Airway epithelial cell (primary cell): ENCODE results near the gene TOGARAM1. TPM values are rescaled to one million over a fixed set of nuclear protein-coding genes. Genes with fewer than 3 reads are reported as not detected.

Source experiments
- total RNA-seq: library from RNA; depleted of rRNA; stranded (reverse); fragments of >200 nt; gene quantifications from 2 replicates; pipeline ENCODE4 v1.2.3, GENCODE V29; 2015

TOGARAM1 gene, protein sequence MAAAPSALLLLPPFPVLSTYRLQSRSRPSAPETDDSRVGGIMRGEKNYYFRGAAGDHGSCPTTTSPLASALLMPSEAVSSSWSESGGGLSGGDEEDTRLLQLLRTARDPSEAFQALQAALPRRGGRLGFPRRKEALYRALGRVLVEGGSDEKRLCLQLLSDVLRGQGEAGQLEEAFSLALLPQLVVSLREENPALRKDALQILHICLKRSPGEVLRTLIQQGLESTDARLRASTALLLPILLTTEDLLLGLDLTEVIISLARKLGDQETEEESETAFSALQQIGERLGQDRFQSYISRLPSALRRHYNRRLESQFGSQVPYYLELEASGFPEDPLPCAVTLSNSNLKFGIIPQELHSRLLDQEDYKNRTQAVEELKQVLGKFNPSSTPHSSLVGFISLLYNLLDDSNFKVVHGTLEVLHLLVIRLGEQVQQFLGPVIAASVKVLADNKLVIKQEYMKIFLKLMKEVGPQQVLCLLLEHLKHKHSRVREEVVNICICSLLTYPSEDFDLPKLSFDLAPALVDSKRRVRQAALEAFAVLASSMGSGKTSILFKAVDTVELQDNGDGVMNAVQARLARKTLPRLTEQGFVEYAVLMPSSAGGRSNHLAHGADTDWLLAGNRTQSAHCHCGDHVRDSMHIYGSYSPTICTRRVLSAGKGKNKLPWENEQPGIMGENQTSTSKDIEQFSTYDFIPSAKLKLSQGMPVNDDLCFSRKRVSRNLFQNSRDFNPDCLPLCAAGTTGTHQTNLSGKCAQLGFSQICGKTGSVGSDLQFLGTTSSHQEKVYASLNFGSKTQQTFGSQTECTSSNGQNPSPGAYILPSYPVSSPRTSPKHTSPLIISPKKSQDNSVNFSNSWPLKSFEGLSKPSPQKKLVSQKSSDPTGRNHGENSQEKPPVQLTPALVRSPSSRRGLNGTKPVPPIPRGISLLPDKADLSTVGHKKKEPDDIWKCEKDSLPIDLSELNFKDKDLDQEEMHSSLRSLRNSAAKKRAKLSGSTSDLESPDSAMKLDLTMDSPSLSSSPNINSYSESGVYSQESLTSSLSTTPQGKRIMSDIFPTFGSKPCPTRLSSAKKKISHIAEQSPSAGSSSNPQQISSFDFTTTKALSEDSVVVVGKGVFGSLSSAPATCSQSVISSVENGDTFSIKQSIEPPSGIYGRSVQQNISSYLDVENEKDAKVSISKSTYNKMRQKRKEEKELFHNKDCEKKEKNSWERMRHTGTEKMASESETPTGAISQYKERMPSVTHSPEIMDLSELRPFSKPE (N-terminal part only)
- 5.9 and 6.7 TPM in 2 replicates for total RNA-seq

DNA sequence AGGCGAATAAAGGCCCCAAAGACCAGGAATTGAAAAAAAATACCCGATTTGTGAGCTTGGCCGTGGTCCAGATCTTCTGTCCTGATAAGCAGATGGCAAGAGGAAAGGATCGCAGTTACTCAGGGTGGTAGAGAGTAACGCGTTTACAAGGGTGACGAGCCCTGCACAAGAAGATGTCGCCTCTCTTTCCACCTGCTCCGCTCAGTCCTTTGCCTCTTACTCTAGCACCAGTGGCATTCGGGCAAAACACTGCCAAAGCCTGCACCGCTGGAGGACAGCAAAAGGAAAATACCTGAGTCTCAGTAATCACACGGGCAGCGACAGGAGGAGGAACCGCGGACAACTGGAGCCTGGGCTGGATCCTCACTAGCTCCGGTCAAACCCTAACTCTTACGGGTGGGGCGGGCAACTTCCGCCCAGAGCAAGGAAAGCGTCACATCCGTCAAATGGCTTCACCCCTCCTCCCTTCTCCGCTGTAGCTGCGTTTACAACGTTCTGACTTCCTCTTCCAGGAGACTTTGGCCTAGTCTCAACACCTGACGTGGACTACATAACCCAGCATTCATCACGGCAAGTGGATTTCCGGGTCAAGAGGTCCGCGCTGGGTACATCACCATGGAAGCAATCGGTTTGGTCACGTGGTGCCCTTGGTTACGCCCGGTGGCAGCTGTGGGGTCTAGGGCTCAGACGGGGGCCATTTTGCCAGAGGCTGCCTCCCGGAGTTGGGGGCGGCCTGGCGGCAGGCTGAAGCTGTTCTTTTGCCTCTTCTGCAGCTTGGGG is at the start of gene TOGARAM1, which contains the start of gene KLHL28:
Gene TOGARAM1, plus strand, starts transcription at position 637 of the 780 bp plus-strand sequence. CDS start 232 bp downstream, outside the sequence.
Gene KLHL28, minus strand, starts transcription at position 394 of the 780 bp plus-strand sequence. CDS start 16,019 bp downstream, outside the sequence.

DNA sequence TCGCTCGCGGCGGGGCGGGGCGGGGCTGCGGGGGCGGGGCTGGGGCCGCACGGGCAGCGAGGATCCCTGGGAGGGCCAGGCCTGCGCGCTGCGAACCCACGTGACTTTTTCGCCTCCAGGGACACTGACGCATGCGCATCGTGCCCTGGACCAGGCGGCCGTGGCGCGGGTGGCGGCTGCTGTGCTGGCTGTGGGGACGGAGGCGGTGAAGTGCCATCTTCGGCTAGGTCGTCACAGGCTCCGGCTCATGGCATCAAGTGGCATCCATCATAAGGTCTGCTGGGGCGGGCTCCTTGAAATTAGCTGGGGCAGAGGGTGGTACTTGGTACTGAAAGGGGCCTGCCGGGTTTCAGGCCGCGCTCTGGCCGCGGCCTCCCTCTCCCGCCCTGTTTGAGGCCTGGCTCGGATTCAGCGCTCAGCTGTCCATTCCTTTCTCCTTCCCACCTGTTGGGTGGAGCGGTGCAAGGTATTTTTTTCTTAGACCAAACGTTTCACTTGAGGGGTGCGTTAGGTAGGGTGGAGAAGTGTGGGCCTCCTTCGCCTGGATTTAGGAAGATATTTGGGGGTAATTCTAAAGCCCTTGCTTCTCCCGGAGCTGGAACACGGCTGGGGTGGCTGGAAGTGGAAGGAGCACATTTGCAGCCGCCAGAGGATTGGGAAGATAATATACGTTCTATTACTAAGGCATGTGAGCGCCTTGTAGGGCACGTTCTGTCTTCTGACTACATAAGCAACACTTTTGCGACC is 122.2 kb downstream of the TOGARAM1 start, which contains the start of gene PRPF39:
Gene PRPF39, plus strand, starts transcription at position 141 of the 747 bp plus-strand sequence. CDS start 11,124 bp downstream, outside the sequence.

Other genes with a start within 250 kb of the TOGARAM1 start
- gene KLHL28, start 243 bp upstream of the TOGARAM1 start, total RNA-seq, result 5.9 and 6.3 TPM in 2 replicates
- 15.0 and 16.1 TPM in 2 replicates for gene PRPF39, start 121.9 kb downstream of the TOGARAM1 start, total RNA-seq
- gene FKBP3, start 172.3 kb downstream of the TOGARAM1 start, total RNA-seq, result 28.7 and 46.9 TPM in 2 replicates
- gene FANCM, start 173.7 kb downstream of the TOGARAM1 start, total RNA-seq, result 4.7 and 5.7 TPM in 2 replicates